A549 (cell line): ENCODE results near the gene RHOXF2.

Experiments used
- CEBPB ChIP-seq, 2 experiments: fragments of >200 bp in 1 of 2; sonication (Bioruptor Twin) in 1 of 2; formaldehyde crosslinking in 1 of 2; IDR thresholded peaks; 2 replicates each; pipeline ENCODE4 v1.6.1; 2012 to 2016
- CTCF ChIP-seq: fragments of >200 bp; sonication (Bioruptor Twin); formaldehyde crosslinking; IDR thresholded peaks from 3 replicates; pipeline ENCODE4 v1.5.1; 2016
- NR3C1 ChIP-seq: fragments of >200 bp; sonication (Bioruptor Twin); formaldehyde crosslinking; IDR thresholded peaks from 3 replicates; pipeline ENCODE4 v1.6.1; 2017
- POLR2A ChIP-seq: IDR thresholded peaks from 2 replicates; pipeline ENCODE4 v1.6.1; 2012; ENCODE audit warnings: mild to moderate bottlenecking, low read length

GRCh38 chrX:120120223-120120622 lies 38.2 kb upstream of the RHOXF2 start:
- TF ChIP-seq CTCF, result no peak
- no peak for TF ChIP-seq CEBPB (IDR thresholded peaks at IDR 0.05)
- TF ChIP-seq POLR2A, result no peak
- TF ChIP-seq NR3C1, result no peak
